Type B pancreatic cell (in vitro differentiated cells): ENCODE measurements around the gene BOD1. TPM values are rescaled to one million over a fixed set of nuclear protein-coding genes. Genes with fewer than 3 reads are reported as not detected.
A peak's percentile ranks its signal among the peaks of the same experiment; 100 is the strongest.

Experiments used
- DNase-seq: peaks from one replicate; pipeline ENCODE4 v3.0.0; 2021; ENCODE audit warnings: mixed read lengths; ENCODE audit not compliant: unreplicated experiment; ENCODE audit errors: extremely low spot score
- H3K27ac Mint-ChIP-seq: 2 replicates; pipeline ENCODE4 v1.8.0; 2021; ENCODE audit warnings: mild to moderate bottlenecking, mixed read lengths
- H3K27me3 Mint-ChIP-seq: 2 replicates; pipeline ENCODE4 v1.8.0; 2021; ENCODE audit warnings: mixed read lengths
- H3K36me3 Mint-ChIP-seq: 2 replicates; pipeline ENCODE4 v1.8.0; 2021; ENCODE audit warnings: mixed read lengths
- H3K4me1 Mint-ChIP-seq: one replicate; pipeline ENCODE4 v1.8.0; 2021; ENCODE audit warnings: mixed read lengths; ENCODE audit not compliant: unreplicated experiment
- H3K4me3 Mint-ChIP-seq: 2 replicates; pipeline ENCODE4 v1.8.0; 2021; ENCODE audit warnings: mild to moderate bottlenecking, mixed read lengths
- H3K9me3 Mint-ChIP-seq: 2 replicates; pipeline ENCODE4 v1.8.0; 2021; ENCODE audit warnings: mixed read lengths
- total RNA-seq: library from RNA; stranded (reverse); gene quantifications from 2 replicates; pipeline ENCODE4 v1.2.1, GENCODE V29; 2021; ENCODE audit warnings: low replicate concordance
- TF ChIP-seq, protein P1 (sequence below): fragments of 200-600 bp; sonication (generic); conservative IDR thresholded peaks from 2 replicates; pipeline ENCODE4 v1.5.0; 2021; ENCODE audit warnings: antibody characterized with exemption, mild to moderate bottlenecking

The BOD1 gene
- total RNA-seq, 1 donor from 2014 or later = 98.7 TPM

DNA sequence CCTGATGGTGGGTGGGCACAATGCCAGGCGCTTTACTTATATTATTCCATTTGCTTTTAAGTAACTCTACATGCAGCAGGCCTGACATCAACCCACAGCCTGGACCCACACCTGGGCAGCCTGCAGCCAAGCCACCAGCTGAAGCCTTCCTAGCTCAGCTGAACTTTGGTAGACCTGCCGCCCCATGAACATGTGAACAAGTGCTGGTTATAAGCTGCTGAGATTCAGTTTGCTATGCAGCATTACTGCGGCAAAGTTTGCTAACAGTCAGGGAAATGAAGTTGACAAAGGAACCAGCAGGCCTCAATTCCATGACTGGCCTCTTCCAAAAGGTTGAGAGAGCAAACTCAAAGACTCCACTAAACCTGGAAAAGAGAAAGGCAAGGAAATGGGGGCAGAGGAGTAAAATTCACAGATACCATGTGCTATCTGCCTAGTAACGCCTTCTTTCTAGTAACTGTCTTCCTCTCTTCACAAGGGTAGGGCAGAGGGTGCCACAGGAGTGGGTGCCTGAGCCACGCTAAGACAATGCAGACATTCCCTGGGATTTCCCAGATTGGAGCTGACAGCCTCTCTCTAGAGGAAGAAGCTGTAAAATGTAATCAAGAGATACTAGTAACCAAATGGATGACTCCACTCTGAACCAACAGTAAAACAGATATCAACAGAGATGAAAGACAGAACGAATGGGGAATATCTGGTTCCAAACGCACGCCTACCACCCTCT lies 2.9 kb downstream of the BOD1 start:
- Mint-ChIP-seq H3K27ac (peak overlapping the region; percentile 39), H3K4me1 (peaks cover 40% of the 10 kb centered on the region), H3K36me3 (peaks cover 19% of the 10 kb centered on the region), H3K9me3 (no peaks in the 10 kb centered on the region), H3K4me3 (peak overlapping the region; percentile 98), H3K27me3 (no peaks in the 10 kb centered on the region)
- DNase-seq = no peak
- TF ChIP-seq, protein P1, sequence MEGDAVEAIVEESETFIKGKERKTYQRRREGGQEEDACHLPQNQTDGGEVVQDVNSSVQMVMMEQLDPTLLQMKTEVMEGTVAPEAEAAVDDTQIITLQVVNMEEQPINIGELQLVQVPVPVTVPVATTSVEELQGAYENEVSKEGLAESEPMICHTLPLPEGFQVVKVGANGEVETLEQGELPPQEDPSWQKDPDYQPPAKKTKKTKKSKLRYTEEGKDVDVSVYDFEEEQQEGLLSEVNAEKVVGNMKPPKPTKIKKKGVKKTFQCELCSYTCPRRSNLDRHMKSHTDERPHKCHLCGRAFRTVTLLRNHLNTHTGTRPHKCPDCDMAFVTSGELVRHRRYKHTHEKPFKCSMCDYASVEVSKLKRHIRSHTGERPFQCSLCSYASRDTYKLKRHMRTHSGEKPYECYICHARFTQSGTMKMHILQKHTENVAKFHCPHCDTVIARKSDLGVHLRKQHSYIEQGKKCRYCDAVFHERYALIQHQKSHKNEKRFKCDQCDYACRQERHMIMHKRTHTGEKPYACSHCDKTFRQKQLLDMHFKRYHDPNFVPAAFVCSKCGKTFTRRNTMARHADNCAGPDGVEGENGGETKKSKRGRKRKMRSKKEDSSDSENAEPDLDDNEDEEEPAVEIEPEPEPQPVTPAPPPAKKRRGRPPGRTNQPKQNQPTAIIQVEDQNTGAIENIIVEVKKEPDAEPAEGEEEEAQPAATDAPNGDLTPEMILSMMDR = no peak

DNA sequence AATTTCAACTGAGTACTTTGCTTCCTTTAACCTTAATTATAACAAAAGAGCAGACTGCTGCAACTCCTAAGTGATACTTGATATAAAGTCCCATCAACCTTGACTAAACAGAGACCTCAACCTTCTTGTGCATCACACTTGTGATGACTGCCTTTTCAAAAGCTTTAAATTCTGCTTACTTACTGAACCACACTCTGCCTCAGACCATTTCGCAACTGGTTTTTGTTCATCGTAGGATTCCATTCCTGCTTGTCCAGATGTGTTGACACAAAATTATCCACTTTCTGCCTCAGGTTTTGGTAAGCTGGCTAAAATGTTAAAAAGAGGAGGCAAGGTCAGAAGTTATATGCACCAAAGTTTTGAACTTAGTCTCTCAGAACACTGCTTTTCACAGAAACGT lies 3.5 kb downstream of the BOD1 start:
- no peaks in the 10 kb centered on the region for H3K27me3 Mint-ChIP-seq
- H3K9me3 Mint-ChIP-seq = no peaks in the 10 kb centered on the region
- H3K4me3 Mint-ChIP-seq = peak overlapping the region; percentile 98
- no peak for DNase-seq
- H3K27ac Mint-ChIP-seq = no peak overlapping the region
- TF ChIP-seq, protein P1 = no peak
- H3K36me3 Mint-ChIP-seq = peaks cover 26% of the 10 kb centered on the region
- peaks cover 40% of the 10 kb centered on the region for H3K4me1 Mint-ChIP-seq

DNA sequence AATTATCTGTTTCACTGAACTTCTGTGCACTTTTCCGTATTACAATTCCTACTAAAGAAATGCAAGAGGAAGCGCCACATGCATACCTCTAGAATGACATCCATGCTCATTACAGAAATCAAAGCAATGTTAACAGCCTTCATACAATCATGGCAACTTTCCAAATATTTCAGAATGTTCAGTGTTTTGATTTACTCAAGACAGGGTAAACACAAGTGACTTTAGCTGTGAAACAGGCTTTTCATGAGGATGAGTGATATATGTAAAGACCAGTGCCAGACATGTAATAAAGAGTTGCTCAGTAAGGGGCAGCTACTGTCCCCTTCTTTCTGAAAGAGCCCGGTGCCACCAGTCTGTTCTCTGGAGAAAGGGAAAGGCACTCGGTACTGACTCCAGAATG lies 4.7 kb downstream of the BOD1 start:
- Mint-ChIP-seq H3K27me3 (no peaks in the 10 kb centered on the region), H3K4me1 (peaks cover 35% of the 10 kb centered on the region), H3K9me3 (no peaks in the 10 kb centered on the region), H3K36me3 (peaks cover 34% of the 10 kb centered on the region), H3K4me3 (no peak overlapping the region), H3K27ac (no peak overlapping the region)
- no peak for DNase-seq
- TF ChIP-seq, protein P1 = no peak

DNA sequence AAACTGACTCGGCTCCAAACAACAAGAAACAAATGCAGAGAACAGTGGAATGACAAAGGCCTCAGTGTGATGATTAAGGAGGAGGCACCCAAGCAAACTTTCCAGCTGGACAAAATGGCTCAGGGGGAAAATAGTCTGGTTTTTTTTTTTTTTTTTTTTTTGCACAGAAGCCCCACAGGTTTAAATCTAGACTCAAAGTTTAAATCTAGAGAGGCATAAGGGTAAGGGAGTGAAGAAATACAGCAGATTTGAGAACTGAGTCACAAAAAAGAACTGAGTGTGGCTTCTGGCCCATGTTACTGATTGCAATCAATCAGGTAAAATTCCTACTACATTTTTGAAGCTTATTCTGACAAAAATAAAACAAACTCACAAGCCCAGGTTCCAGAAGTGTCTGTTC lies 12.3 kb downstream of the BOD1 start:
- H3K9me3 Mint-ChIP-seq = no peaks in the 10 kb centered on the region
- TF ChIP-seq, protein P1 = no peak
- H3K4me3 Mint-ChIP-seq = no peak overlapping the region
- no peaks in the 10 kb centered on the region for H3K27me3 Mint-ChIP-seq
- H3K4me1 Mint-ChIP-seq = no peaks in the 10 kb centered on the region
- no peak overlapping the region for H3K27ac Mint-ChIP-seq
- peaks cover 51% of the 10 kb centered on the region for H3K36me3 Mint-ChIP-seq
- DNase-seq = no peak

DNA sequence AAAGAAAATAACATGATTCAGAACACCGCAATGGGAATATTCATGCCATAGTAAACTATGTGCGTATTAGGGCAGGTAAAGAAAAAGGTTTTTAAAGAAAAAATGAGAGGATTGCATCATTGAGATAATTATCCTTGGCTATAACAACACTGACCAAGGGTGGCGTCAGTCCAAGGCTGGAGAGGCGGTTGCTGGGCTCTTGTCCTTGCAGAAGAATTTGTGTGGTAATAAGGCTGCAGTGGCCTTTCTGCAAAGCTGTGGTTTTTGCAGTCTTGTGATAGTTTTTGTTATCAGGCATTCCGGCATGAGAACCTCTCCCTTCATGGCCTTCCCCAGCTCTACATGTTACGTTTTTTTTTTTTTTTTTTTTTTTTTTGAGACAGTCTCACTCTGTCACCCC lies 14.0 kb downstream of the BOD1 start:
- H3K36me3 Mint-ChIP-seq = peaks cover 47% of the 10 kb centered on the region
- TF ChIP-seq, protein P1 = no peak
- no peaks in the 10 kb centered on the region for H3K9me3 Mint-ChIP-seq
- H3K4me1 Mint-ChIP-seq = no peaks in the 10 kb centered on the region
- DNase-seq = no peak
- no peak overlapping the region for H3K27ac Mint-ChIP-seq
- H3K27me3 Mint-ChIP-seq = no peaks in the 10 kb centered on the region
- no peak overlapping the region for H3K4me3 Mint-ChIP-seq
